PFSK-1 (cell line): ENCODE data around the gene LONP2.

ENCODE experiments used
- FOXP2 ChIP-seq: optimal IDR thresholded peaks from 2 replicates; pipeline ENCODE3; 2011; ENCODE audit warnings: borderline replicate concordance, control low read depth, inconsistent platforms; ENCODE audit not compliant: insufficient read depth; ENCODE audit errors: extremely low read length, extremely low read depth
- POLR2AphosphoS5 ChIP-seq: IDR thresholded peaks from 2 replicates; pipeline ENCODE4 v1.6.1; 2012; ENCODE audit warnings: low read depth, mild to moderate bottlenecking, control low read depth, low read length, moderate library complexity
- REST ChIP-seq, 2 experiments: IDR thresholded peaks; 2 replicates each; pipeline versions ENCODE4 v1.6.1 to v1.8.0; 2011 to 2012; ENCODE audit warnings: low read depth in 2 of 2, low read length in 2 of 2, control low read depth in 1 of 2, inconsistent platforms in 1 of 2, mild to moderate bottlenecking in 1 of 2, moderate library complexity in 1 of 2; ENCODE audit not compliant: insufficient read depth in 1 of 2
- SIN3A ChIP-seq: IDR thresholded peaks from 2 replicates; pipeline ENCODE4 v1.6.1; 2012; ENCODE audit warnings: mild to moderate bottlenecking, low read length, moderate library complexity, borderline replicate concordance; ENCODE audit not compliant: insufficient read depth
- TAF1 ChIP-seq: IDR thresholded peaks from 2 replicates; pipeline ENCODE4 v1.6.1; 2012; ENCODE audit warnings: low read length, control low read depth, borderline replicate concordance; ENCODE audit not compliant: insufficient read depth

LONP2 gene

DNA sequence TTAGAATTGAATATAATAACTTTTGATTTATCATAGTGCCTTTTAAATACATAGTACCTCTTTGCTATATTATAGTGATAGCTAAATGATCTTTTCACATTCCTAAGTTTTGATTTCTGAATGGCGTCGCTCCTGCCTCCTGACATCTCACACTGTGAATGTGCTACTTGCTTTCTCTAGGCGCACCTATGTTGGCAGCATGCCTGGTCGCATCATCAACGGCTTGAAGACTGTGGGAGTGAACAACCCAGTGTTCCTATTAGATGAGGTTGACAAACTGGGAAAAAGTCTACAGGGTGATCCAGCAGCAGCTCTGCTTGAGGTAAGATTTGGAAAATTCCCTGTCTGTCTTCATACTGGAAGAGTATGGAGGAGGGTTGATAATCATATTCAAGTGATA, 33.1 kb downstream of the LONP2 start:
- TF ChIP-seq POLR2AphosphoS5 = no peak

- TF ChIP-seq FOXP2 (no peak), REST (IDR thresholded peaks at IDR 0.05; ENCODE audit: insufficient read depth in 1 of 2, low read depth in 2 of 2, low read length in 2 of 2) (no peak), TAF1 (no peak), SIN3A (no peak), POLR2AphosphoS5 (no peak)
Observed at GRCh38 chr16:48279199-48279598, 35.1 kb downstream of the LONP2 start.

DNA sequence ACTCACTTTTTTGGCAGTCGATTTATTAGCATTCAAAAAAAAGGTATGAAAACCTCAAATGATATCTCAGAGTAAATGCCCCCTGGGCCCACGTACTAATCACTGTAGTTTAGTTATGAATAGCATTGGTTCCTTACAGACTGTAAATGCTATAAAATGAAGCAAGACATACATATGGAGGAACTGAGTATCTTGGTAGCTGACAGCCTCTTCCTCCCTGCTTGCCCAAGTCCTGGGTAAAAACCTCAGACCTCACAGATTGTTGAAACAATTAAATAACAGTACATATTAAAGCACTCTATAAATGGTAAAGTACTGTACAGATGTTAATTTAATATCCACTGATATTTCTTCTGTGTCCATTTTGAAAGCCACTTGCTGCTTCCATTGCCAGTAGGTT, 36.4 kb downstream of the LONP2 start:
- no peak for TF ChIP-seq TAF1
- TF ChIP-seq FOXP2 = no peak
- TF ChIP-seq REST (IDR thresholded peaks at IDR 0.05; ENCODE audit: insufficient read depth in 1 of 2, low read depth in 2 of 2, low read length in 2 of 2) = no peak
- TF ChIP-seq SIN3A = no peak
- no peak for TF ChIP-seq POLR2AphosphoS5

GRCh38 chr16:48282636-48283263, 38.6 kb downstream of the LONP2 start:
- TF ChIP-seq REST (IDR thresholded peaks at IDR 0.05; ENCODE audit: insufficient read depth in 1 of 2, low read depth in 2 of 2, low read length in 2 of 2) (no peak), SIN3A (no peak), FOXP2 (no peak), POLR2AphosphoS5 (no peak), TAF1 (no peak)

- TF ChIP-seq FOXP2 = no peak
- TF ChIP-seq TAF1 = no peak
- no peak for TF ChIP-seq REST (IDR thresholded peaks at IDR 0.05; ENCODE audit: insufficient read depth in 1 of 2, low read depth in 2 of 2, low read length in 2 of 2)
- no peak for TF ChIP-seq SIN3A
- no peak for TF ChIP-seq POLR2AphosphoS5
Observed at GRCh38 chr16:48284772-48285409, 40.8 kb downstream of the LONP2 start.
